A673 (cell line): ENCODE results near the gene IL1RAPL1.

ENCODE experiments used
- EZH2 ChIP-seq: fragments of 200-600 bp; sonication (generic); IDR thresholded peaks from 2 replicates; pipeline ENCODE4 v1.6.1; 2017; ENCODE audit warnings: borderline replicate concordance, low read depth, mild to moderate bottlenecking, mixed read lengths, antibody characterized with exemption, low read length; ENCODE audit not compliant: poor library complexity, severe bottlenecking
- TF ChIP-seq, protein P1 (sequence below): fragments of 300-800, 200-600 bp; sonication (generic); conservative IDR thresholded peaks from 2 replicates; pipeline ENCODE4 v1.5.1; 2017; ENCODE audit warnings: low read depth, mild to moderate bottlenecking, antibody characterized with exemption, low read length, moderate library complexity, mixed read lengths

DNA sequence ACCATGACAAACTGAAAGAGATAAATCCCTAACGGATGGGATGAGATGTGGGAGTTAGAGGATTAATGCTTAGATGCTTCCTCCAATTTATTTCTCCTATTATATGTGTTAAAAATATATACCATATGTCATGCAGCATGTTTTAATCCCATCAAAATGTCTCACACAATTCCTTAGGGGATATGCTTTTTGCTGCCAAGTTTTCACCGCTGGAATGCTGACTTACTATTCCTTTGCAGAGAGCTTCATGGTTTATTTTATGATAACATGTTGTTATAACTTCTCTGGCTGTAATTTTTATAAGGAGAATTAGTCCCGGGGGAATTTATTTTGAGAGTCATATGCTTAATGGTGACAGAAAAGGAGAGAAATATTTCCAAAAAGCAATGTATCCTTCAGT lies 670.3 kb downstream of the IL1RAPL1 start:
- TF ChIP-seq, protein P1, sequence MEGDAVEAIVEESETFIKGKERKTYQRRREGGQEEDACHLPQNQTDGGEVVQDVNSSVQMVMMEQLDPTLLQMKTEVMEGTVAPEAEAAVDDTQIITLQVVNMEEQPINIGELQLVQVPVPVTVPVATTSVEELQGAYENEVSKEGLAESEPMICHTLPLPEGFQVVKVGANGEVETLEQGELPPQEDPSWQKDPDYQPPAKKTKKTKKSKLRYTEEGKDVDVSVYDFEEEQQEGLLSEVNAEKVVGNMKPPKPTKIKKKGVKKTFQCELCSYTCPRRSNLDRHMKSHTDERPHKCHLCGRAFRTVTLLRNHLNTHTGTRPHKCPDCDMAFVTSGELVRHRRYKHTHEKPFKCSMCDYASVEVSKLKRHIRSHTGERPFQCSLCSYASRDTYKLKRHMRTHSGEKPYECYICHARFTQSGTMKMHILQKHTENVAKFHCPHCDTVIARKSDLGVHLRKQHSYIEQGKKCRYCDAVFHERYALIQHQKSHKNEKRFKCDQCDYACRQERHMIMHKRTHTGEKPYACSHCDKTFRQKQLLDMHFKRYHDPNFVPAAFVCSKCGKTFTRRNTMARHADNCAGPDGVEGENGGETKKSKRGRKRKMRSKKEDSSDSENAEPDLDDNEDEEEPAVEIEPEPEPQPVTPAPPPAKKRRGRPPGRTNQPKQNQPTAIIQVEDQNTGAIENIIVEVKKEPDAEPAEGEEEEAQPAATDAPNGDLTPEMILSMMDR = no peak
- TF ChIP-seq EZH2 = no peak
